Duodenal mucosa (tissue), 2 donors: Measurements from ENCODE around the gene SIK3.

Experiments used
- H3K27ac ChIP-seq: one replicate; pipeline ENCODE4 v1.7.0; 2013; ENCODE audit warnings: low read depth, low read length
- H3K27me3 ChIP-seq, 2 donors: one replicate each; pipeline ENCODE4 v1.7.0; 2013; ENCODE audit warnings: low read length in 2 of 2, control low read depth in 1 of 2; ENCODE audit not compliant: insufficient read depth in 2 of 2, control insufficient read depth in 1 of 2
- H3K36me3 ChIP-seq, 2 donors: one replicate each; pipeline ENCODE4 v1.7.0; 2013; ENCODE audit warnings: low read length in 2 of 2, control low read depth in 1 of 2; ENCODE audit not compliant: insufficient read depth in 2 of 2, control insufficient read depth in 1 of 2
- H3K4me1 ChIP-seq, 2 donors: one replicate each; pipeline ENCODE4 v1.7.0; 2013; ENCODE audit warnings: low read length in 2 of 2, control low read depth in 1 of 2; ENCODE audit not compliant: insufficient read depth in 2 of 2, control insufficient read depth in 1 of 2
- H3K4me3 ChIP-seq, 2 donors: one replicate each; pipeline ENCODE4 v1.7.0; 2013; ENCODE audit warnings: low read length in 2 of 2, low read depth in 1 of 2
- H3K9ac ChIP-seq, 2 donors: one replicate each; pipeline ENCODE4 v1.7.0; 2013; ENCODE audit warnings: low read length in 2 of 2, low read depth in 1 of 2
- H3K9me3 ChIP-seq, 2 donors: one replicate each; pipeline ENCODE4 v1.7.0; 2013; ENCODE audit warnings: low read length in 2 of 2, control low read depth in 1 of 2; ENCODE audit not compliant: control insufficient read depth in 1 of 2

The SIK3 gene

GRCh38 chr11:117110294-117110950, 12.2 kb upstream of the SIK3 start:
- H3K36me3 ChIP-seq: no peaks in the 10 kb centered on the region
- H3K27ac ChIP-seq: no peak overlapping the region
- no peak overlapping the region for H3K4me3 ChIP-seq
- no peaks in the 10 kb centered on the region for H3K9me3 ChIP-seq
- H3K4me1 ChIP-seq: no peaks in the 10 kb centered on the region
- no peak overlapping the region for H3K9ac ChIP-seq
- no peaks in the 10 kb centered on the region for H3K27me3 ChIP-seq

- no peaks in the 10 kb centered on the region for H3K4me1 ChIP-seq
- H3K9ac ChIP-seq: no peak overlapping the region
- no peak overlapping the region for H3K4me3 ChIP-seq
- no peaks in the 10 kb centered on the region for H3K27me3 ChIP-seq
- no peaks in the 10 kb centered on the region for H3K9me3 ChIP-seq
- H3K27ac ChIP-seq: no peak overlapping the region
- H3K36me3 ChIP-seq: no peaks in the 10 kb centered on the region
Observed at GRCh38 chr11:117107701-117108590, 9.7 kb upstream of the SIK3 start.

- no peak overlapping the region for H3K4me3 ChIP-seq
- H3K4me1 ChIP-seq: peaks cover 21 to 30% of the 10 kb centered on the region in 2 donors
- H3K36me3 ChIP-seq: no peaks in the 10 kb centered on the region
- H3K9ac ChIP-seq: no peak overlapping the region
- H3K27me3 ChIP-seq: no peaks in the 10 kb centered on the region
- no peak overlapping the region for H3K27ac ChIP-seq
- H3K9me3 ChIP-seq: no peaks in the 10 kb centered on the region
Observed at GRCh38 chr11:117100556-117100955, 2.3 kb upstream of the SIK3 start.

GRCh38 chr11:117099696-117100095, 1.5 kb upstream of the SIK3 start:
- Histone ChIP-seq H3K9me3 (no peaks in the 10 kb centered on the region), H3K9ac (peak overlapping the region in 1 of 2 donors; percentile 88), H3K4me3 (no peak overlapping the region), H3K27me3 (no peaks in the 10 kb centered on the region), H3K36me3 (no peaks in the 10 kb centered on the region), H3K27ac (peak overlapping the region; percentile 92), H3K4me1 (peaks cover 28 to 39% of the 10 kb centered on the region in 2 donors)

DNA sequence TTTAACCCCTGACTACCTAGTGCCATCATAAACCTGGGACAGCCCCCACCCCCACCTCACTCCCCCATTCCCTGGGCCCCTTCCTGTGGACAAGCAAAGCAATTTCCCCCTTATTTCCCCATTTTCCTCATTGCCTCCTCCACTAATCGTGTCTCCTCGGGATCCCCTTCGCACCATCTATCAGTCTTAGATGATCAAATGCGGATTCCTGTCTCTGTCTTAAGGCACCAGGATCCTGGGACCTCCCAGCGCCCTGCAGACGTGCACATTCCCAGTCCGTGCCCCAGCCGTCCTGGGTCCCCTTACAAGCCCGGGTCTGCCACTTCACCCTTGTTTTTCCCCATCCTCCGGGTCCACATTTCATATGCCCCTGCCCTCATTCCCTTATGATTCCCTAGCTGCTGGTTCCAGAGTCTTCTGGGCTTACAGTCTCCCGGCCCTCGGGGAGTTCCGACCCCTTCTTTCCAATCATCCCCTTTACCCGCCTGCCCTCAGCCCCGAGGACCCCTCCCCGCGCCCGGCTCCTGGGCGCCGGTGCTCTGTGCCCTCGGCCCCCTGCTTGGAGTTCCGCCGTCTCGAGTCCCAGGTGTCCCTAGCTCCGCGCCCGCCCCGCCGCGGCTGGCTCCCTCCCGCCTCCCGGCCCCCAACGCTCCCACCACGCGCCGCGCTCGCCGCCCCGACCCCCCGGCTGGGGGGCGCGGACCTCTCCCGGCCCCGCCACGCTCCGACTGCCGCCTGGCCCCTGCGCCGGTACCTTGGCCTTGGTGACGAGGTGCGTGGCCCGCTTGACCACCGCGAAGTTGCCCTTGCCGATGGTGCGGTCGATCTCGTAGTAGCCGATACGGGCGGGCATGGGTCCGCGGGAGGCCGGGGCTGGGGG, 599 bp downstream of the SIK3 start:
- Histone ChIP-seq H3K4me3 (peak overlapping the region; percentile 83 to 93), H3K27me3 (no peaks in the 10 kb centered on the region), H3K9ac (peak overlapping the region; percentile 88 to 89), H3K9me3 (no peaks in the 10 kb centered on the region), H3K27ac (peak overlapping the region; percentile 79), H3K4me1 (peaks cover 30 to 48% of the 10 kb centered on the region in 2 donors), H3K36me3 (no peaks in the 10 kb centered on the region)

GRCh38 chr11:117097014-117097388, 1.2 kb downstream of the SIK3 start:
- H3K36me3 ChIP-seq: no peaks in the 10 kb centered on the region
- peak overlapping the region; percentile 83 to 93 for H3K4me3 ChIP-seq
- no peaks in the 10 kb centered on the region for H3K27me3 ChIP-seq
- H3K27ac ChIP-seq: peak overlapping the region; percentile 6
- H3K9me3 ChIP-seq: no peaks in the 10 kb centered on the region
- H3K4me1 ChIP-seq: peaks cover 30 to 49% of the 10 kb centered on the region in 2 donors
- peak overlapping the region; percentile 88 to 89 for H3K9ac ChIP-seq

- peak overlapping the region; percentile 17 for H3K27ac ChIP-seq
- H3K36me3 ChIP-seq: no peaks in the 10 kb centered on the region
- H3K4me1 ChIP-seq: peaks cover 30 to 49% of the 10 kb centered on the region in 2 donors
- no peaks in the 10 kb centered on the region for H3K27me3 ChIP-seq
- H3K4me3 ChIP-seq: peak overlapping the region; percentile 83 to 93
- H3K9ac ChIP-seq: peak overlapping the region; percentile 30 to 34
- H3K9me3 ChIP-seq: no peaks in the 10 kb centered on the region
Observed at GRCh38 chr11:117096201-117096991, 1.8 kb downstream of the SIK3 start.

DNA sequence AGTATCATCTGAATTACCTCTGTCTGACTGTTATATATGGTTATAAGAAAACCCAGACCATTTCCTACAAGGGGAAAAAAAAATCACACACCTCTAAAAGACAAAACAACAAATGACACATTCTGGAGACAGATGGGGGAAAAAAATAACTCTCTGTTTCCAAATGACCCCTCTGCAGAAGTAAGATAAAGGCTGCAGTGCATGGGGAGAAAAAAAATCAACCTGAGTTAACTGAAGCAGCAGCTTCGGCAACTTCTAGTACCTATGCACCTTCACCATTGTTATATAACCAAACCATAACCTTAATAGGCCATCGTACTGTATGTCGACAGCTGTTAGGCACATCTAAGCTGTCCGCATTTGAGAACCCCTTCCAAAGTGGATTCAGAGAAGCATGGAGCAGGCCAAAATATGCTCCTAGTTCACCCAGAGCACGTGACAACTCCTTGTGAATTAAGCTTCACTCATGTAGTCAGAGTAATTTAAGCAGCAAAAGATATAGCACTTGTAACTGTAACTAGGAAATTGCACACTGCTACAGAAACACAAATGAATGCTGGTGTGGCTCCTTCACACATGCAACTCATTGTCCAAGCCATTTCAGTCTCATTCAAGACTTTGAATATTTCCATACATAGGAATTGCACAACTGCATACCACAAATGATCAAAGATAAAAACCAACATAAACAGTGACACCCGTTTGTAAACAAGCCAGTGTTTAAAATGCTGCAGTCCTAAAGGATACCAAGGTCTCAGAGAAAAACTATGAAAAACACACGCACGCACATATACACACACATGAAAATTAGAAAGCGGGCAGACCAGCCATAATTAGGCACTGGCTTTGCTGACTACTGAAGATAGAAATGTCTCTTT, 2.7 kb downstream of the SIK3 start:
- Histone ChIP-seq H3K27ac (no peak overlapping the region), H3K36me3 (no peaks in the 10 kb centered on the region), H3K9me3 (no peaks in the 10 kb centered on the region), H3K4me1 (peaks cover 30 to 51% of the 10 kb centered on the region in 2 donors), H3K4me3 (peak overlapping the region; percentile 83 to 93), H3K27me3 (no peaks in the 10 kb centered on the region), H3K9ac (peak overlapping the region; percentile 34 to 40)

DNA sequence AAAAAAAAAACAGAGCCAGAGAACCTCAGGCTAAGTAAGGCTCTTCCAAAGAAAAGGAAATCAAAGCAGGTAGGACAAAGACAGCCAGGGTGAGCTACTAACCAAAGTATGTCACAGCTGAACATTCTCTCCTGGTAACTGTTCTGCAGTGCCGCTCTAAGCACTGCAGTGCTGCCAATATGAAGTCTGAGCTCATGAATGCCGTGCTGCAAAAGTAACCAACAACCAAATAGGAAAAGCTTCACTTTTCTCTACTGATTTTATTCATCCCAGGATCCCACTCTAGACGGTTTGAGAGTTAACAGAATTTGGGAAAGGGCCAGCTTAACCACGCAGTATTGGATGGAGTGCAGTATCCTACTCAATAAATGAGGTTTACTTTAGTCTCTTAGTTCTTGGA, 3.5 kb downstream of the SIK3 start:
- Histone ChIP-seq H3K27me3 (no peaks in the 10 kb centered on the region), H3K9me3 (no peaks in the 10 kb centered on the region), H3K4me3 (peak overlapping the region in 1 of 2 donors; percentile 13), H3K36me3 (no peaks in the 10 kb centered on the region), H3K27ac (no peak overlapping the region), H3K4me1 (peaks cover 30 to 52% of the 10 kb centered on the region in 2 donors), H3K9ac (no peak overlapping the region)
